Neural cell (in vitro differentiated cells): ENCODE results near the gene PPIL6.

ENCODE experiments used
- EP300 ChIP-seq: fragments of 450-650 bp; conservative IDR thresholded peaks from 2 replicates; pipeline ENCODE4 v1.6.1; 2014; ENCODE audit warnings: antibody characterized with exemption, mild to moderate bottlenecking, moderate library complexity; ENCODE audit not compliant: poor library complexity, severe bottlenecking
- EZH2 ChIP-seq: fragments of 200-600, 300-800 bp; shearing (Covaris generic), sonication (generic); IDR thresholded peaks from 2 replicates; pipeline ENCODE4 v1.6.1; 2014; ENCODE audit warnings: antibody characterized with exemption, low read length, borderline replicate concordance, mild to moderate bottlenecking; ENCODE audit not compliant: insufficient read depth, poor library complexity, severe bottlenecking
- MXI1 ChIP-seq: fragments of 450-650 bp; conservative IDR thresholded peaks from 2 replicates; pipeline ENCODE4 v1.6.1; 2014; ENCODE audit warnings: antibody characterized with exemption, mild to moderate bottlenecking; ENCODE audit not compliant: poor library complexity, severe bottlenecking
- POLR2AphosphoS5 ChIP-seq: IDR thresholded peaks from 2 replicates; pipeline ENCODE4 v1.6.1; 2012
- TAF1 ChIP-seq: IDR thresholded peaks from 2 replicates; pipeline ENCODE4 v1.6.1; 2012; ENCODE audit warnings: low read depth
- TF ChIP-seq, protein P1 (sequence below): fragments of 450-650 bp; IDR thresholded peaks from 2 replicates; pipeline ENCODE4 v1.5.1; 2014; ENCODE audit warnings: antibody characterized with exemption, mild to moderate bottlenecking, moderate library complexity; ENCODE audit not compliant: poor library complexity, severe bottlenecking

- TF ChIP-seq, protein P1, sequence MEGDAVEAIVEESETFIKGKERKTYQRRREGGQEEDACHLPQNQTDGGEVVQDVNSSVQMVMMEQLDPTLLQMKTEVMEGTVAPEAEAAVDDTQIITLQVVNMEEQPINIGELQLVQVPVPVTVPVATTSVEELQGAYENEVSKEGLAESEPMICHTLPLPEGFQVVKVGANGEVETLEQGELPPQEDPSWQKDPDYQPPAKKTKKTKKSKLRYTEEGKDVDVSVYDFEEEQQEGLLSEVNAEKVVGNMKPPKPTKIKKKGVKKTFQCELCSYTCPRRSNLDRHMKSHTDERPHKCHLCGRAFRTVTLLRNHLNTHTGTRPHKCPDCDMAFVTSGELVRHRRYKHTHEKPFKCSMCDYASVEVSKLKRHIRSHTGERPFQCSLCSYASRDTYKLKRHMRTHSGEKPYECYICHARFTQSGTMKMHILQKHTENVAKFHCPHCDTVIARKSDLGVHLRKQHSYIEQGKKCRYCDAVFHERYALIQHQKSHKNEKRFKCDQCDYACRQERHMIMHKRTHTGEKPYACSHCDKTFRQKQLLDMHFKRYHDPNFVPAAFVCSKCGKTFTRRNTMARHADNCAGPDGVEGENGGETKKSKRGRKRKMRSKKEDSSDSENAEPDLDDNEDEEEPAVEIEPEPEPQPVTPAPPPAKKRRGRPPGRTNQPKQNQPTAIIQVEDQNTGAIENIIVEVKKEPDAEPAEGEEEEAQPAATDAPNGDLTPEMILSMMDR, result no peak
- no peak for TF ChIP-seq EP300
- TF ChIP-seq MXI1, result no peak
- no peak for TF ChIP-seq TAF1
- TF ChIP-seq EZH2, result no peak
- TF ChIP-seq POLR2AphosphoS5, result no peak
These were observed 70.7 kb downstream of the PPIL6 start for GRCh38 chr6:109369728-109370127.
